K562 (cell line): ENCODE data around the gene CCNO. TPM values are rescaled to one million over a fixed set of nuclear protein-coding genes. Genes with fewer than 3 reads are reported as not detected.
A peak's percentile ranks its signal among the peaks of the same experiment; 100 is the strongest.

ENCODE experiments used
- RAD21 ChIP-seq, 2 experiments: fragments of 250-450 bp in 1 of 2; fragments of 450-650 bp in 1 of 2; sonication (Bioruptor Pico) in 1 of 2; formaldehyde crosslinking in 1 of 2; IDR thresholded peaks in 1 of 2; conservative IDR thresholded peaks in 1 of 2; 2 replicates each; pipeline versions ENCODE4 v1.4.0 to v1.8.0; 2020 to 2022; ENCODE audit warnings: mild to moderate bottlenecking in 2 of 2, moderate library complexity in 1 of 2
- polyA plus RNA-seq, 8 experiments: library from polyadenylated mRNA; depleted of rRNA in 4 of 8; stranded (reverse) in 5 of 8; unstranded in 3 of 8; fragments of >200 nt; fragmentation: Nextera tagmentation in 2 of 8; fragmentation: Illumina TruSeq in 1 of 8; extraction: Ambion mirVana in 2 of 8; extraction: Trizol in 1 of 8; gene quantifications; 2 replicates each; pipeline versions ENCODE4 v1.2.1 to v1.2.3, GENCODE V29; 2011 to 2014; ENCODE audit warnings: inconsistent platforms in 1 of 8, missing spikeins in 1 of 8
- total RNA-seq, 7 experiments: library from RNA; depleted of rRNA in 6 of 7; stranded (reverse); fragments of >200 nt in 6 of 7; fragmentation: Illumina TruSeq in 2 of 7; extraction: Trizol in 2 of 7; gene quantifications; 2 replicates each; pipeline versions ENCODE4 v1.2.1 to v1.2.3, GENCODE V29; 2011 to 2021; ENCODE audit warnings: low replicate concordance in 1 of 7
- TF ChIP-seq, protein P1 (sequence below): fragments of 450-650 bp; IDR thresholded peaks from 2 replicates; pipeline ENCODE4 v1.6.1; 2016; ENCODE audit warnings: antibody characterized with exemption
- TF ChIP-seq, protein P2 (sequence below): sonication (generic); formaldehyde crosslinking; IDR thresholded peaks from 2 replicates; pipeline ENCODE4 v1.8.0; 2023; ENCODE audit warnings: mild to moderate bottlenecking, missing genetic modification reagents

Gene CCNO
- total and polyA plus RNA-seq, 9 of the 15 experiments (the other 6 are each of a cell fraction or from before 2014, with no cell fraction given): 0.08 to 3.1 (median 0.29) TPM

- peak; percentile 29 to 52; a peak in 3 of 4 replicates for TF ChIP-seq RAD21 (CRISPR knock-in tag; conservative IDR thresholded peaks at IDR 0.05 in 1 of 2, IDR thresholded peaks at IDR 0.05 in 1 of 2)
- TF ChIP-seq, protein P1, sequence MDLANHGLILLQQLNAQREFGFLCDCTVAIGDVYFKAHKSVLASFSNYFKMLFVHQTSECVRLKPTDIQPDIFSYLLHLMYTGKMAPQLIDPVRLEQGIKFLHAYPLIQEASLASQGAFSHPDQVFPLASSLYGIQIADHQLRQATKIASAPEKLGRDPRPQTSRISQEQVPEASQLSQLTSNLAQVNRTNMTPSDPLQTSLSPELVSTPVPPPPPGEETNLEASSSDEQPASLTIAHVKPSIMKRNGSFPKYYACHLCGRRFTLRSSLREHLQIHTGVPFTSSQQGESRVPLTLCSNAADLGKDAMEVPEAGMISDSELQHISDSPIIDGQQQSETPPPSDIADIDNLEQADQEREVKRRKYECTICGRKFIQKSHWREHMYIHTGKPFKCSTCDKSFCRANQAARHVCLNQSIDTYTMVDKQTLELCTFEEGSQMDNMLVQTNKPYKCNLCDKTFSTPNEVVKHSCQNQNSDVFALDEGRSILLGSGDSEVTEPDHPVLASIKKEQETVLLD: no peak
- TF ChIP-seq, protein P2, sequence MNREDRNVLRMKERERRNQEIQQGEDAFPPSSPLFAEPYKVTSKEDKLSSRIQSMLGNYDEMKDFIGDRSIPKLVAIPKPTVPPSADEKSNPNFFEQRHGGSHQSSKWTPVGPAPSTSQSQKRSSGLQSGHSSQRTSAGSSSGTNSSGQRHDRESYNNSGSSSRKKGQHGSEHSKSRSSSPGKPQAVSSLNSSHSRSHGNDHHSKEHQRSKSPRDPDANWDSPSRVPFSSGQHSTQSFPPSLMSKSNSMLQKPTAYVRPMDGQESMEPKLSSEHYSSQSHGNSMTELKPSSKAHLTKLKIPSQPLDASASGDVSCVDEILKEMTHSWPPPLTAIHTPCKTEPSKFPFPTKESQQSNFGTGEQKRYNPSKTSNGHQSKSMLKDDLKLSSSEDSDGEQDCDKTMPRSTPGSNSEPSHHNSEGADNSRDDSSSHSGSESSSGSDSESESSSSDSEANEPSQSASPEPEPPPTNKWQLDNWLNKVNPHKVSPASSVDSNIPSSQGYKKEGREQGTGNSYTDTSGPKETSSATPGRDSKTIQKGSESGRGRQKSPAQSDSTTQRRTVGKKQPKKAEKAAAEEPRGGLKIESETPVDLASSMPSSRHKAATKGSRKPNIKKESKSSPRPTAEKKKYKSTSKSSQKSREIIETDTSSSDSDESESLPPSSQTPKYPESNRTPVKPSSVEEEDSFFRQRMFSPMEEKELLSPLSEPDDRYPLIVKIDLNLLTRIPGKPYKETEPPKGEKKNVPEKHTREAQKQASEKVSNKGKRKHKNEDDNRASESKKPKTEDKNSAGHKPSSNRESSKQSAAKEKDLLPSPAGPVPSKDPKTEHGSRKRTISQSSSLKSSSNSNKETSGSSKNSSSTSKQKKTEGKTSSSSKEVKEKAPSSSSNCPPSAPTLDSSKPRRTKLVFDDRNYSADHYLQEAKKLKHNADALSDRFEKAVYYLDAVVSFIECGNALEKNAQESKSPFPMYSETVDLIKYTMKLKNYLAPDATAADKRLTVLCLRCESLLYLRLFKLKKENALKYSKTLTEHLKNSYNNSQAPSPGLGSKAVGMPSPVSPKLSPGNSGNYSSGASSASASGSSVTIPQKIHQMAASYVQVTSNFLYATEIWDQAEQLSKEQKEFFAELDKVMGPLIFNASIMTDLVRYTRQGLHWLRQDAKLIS (CRISPR knock-in tag): no peak
These were observed 46.0 kb downstream of the CCNO start (continued) for GRCh38 chr5:55187370-55187769.

Other genes with a start within 250 kb of the CCNO start
Only the 7 nearest of the 8 such genes appear.
- gene GZMK, start 209.4 kb downstream of the CCNO start, total RNA-seq (2014; rRNA removed): not detected in 2 replicates
- gene GZMK, start 209.4 kb downstream of the CCNO start, total RNA-seq (2014; rRNA removed; fragmentation: Illumina TruSeq; extraction: Trizol): not detected in 2 replicates
- not detected in 2 replicates for gene GZMK, start 209.4 kb downstream of the CCNO start, total RNA-seq (2015; rRNA removed; fragmentation: Illumina TruSeq; extraction: Trizol)
- gene GZMK, start 209.4 kb downstream of the CCNO start, total RNA-seq (2021): not detected in 2 replicates
- gene GZMK, start 209.4 kb downstream of the CCNO start, polyA plus RNA-seq (2011; rRNA removed): not detected in 2 replicates
- gene GZMK, start 209.4 kb downstream of the CCNO start, polyA plus RNA-seq (2014; fragmentation: Illumina TruSeq; extraction: Trizol): not detected in 2 replicates
- not detected for gene GZMK, start 209.4 kb downstream of the CCNO start, polyA plus RNA-seq (2014; fragmentation: Nextera tagmentation; extraction: Ambion mirVana)
- gene GZMK, start 209.4 kb downstream of the CCNO start, polyA plus RNA-seq (2014; rRNA removed): not detected in 2 replicates
- gene GZMA, start 131.0 kb downstream of the CCNO start, total RNA-seq (2014; rRNA removed): not detected in 2 replicates
- gene GZMA, start 131.0 kb downstream of the CCNO start, total RNA-seq (2014; rRNA removed; fragmentation: Illumina TruSeq; extraction: Trizol): not detected in 2 replicates
- gene GZMA, start 131.0 kb downstream of the CCNO start, total RNA-seq (2015; rRNA removed; fragmentation: Illumina TruSeq; extraction: Trizol): not detected in 2 replicates
- gene GZMA, start 131.0 kb downstream of the CCNO start, total RNA-seq (2021): not detected in 2 replicates
- not detected in 2 replicates for gene GZMA, start 131.0 kb downstream of the CCNO start, polyA plus RNA-seq (2011; rRNA removed)
- not detected in 2 replicates for gene GZMA, start 131.0 kb downstream of the CCNO start, polyA plus RNA-seq (2014; fragmentation: Illumina TruSeq; extraction: Trizol)
- not detected for gene GZMA, start 131.0 kb downstream of the CCNO start, polyA plus RNA-seq (2014; fragmentation: Nextera tagmentation; extraction: Ambion mirVana)
- gene GZMA, start 131.0 kb downstream of the CCNO start, polyA plus RNA-seq (2014; rRNA removed): not detected in 2 replicates
- 0.61 and 1.7 TPM in 2 replicates for gene GPX8, start 73.4 kb downstream of the CCNO start, total RNA-seq (2014; rRNA removed)
- 1.0 and 1.6 TPM in 2 replicates for gene GPX8, start 73.4 kb downstream of the CCNO start, total RNA-seq (2014; rRNA removed; fragmentation: Illumina TruSeq; extraction: Trizol)
- gene GPX8, start 73.4 kb downstream of the CCNO start, total RNA-seq (2015; rRNA removed; fragmentation: Illumina TruSeq; extraction: Trizol): 1.2 and 2.1 TPM in 2 replicates
- 0.62 and 0.69 TPM in 2 replicates for gene GPX8, start 73.4 kb downstream of the CCNO start, total RNA-seq (2021)
- 0.26 and 1.3 TPM in 2 replicates for gene GPX8, start 73.4 kb downstream of the CCNO start, polyA plus RNA-seq (2011; rRNA removed)
- 1.4 and 1.8 TPM in 2 replicates for gene GPX8, start 73.4 kb downstream of the CCNO start, polyA plus RNA-seq (2014; fragmentation: Illumina TruSeq; extraction: Trizol)
- gene GPX8, start 73.4 kb downstream of the CCNO start, polyA plus RNA-seq (2014; fragmentation: Nextera tagmentation; extraction: Ambion mirVana): under 1 TPM; 0.90 to 0.92 TPM
- gene GPX8, start 73.4 kb downstream of the CCNO start, polyA plus RNA-seq (2014; rRNA removed): 0.70 and 0.73 TPM in 2 replicates
- gene CDC20B, start 60.4 kb downstream of the CCNO start, total RNA-seq (2014; rRNA removed): not detected in 2 replicates
- not detected in 2 replicates for gene CDC20B, start 60.4 kb downstream of the CCNO start, total RNA-seq (2014; rRNA removed; fragmentation: Illumina TruSeq; extraction: Trizol)
- not detected in 2 replicates for gene CDC20B, start 60.4 kb downstream of the CCNO start, total RNA-seq (2015; rRNA removed; fragmentation: Illumina TruSeq; extraction: Trizol)
- gene CDC20B, start 60.4 kb downstream of the CCNO start, total RNA-seq (2021): not detected in 2 replicates
- gene CDC20B, start 60.4 kb downstream of the CCNO start, polyA plus RNA-seq (2011; rRNA removed): not detected in 2 replicates
- not detected in 2 replicates for gene CDC20B, start 60.4 kb downstream of the CCNO start, polyA plus RNA-seq (2014; fragmentation: Illumina TruSeq; extraction: Trizol)
- under 1 TPM in 1 of 2 experiments, not detected in 1; 0.04 TPM for gene CDC20B, start 60.4 kb downstream of the CCNO start, polyA plus RNA-seq (2014; fragmentation: Nextera tagmentation; extraction: Ambion mirVana)
- not detected in 2 replicates for gene CDC20B, start 60.4 kb downstream of the CCNO start, polyA plus RNA-seq (2014; rRNA removed)
- 0.98 and 1.5 TPM in 2 replicates for gene MCIDAS, start 6.3 kb downstream of the CCNO start, total RNA-seq (2014; rRNA removed)
- gene MCIDAS, start 6.3 kb downstream of the CCNO start, total RNA-seq (2014; rRNA removed; fragmentation: Illumina TruSeq; extraction: Trizol): 0.26 and 0.36 TPM in 2 replicates
- gene MCIDAS, start 6.3 kb downstream of the CCNO start, total RNA-seq (2015; rRNA removed; fragmentation: Illumina TruSeq; extraction: Trizol): 0.53 and 0.69 TPM in 2 replicates
- gene MCIDAS, start 6.3 kb downstream of the CCNO start, total RNA-seq (2021): 0.94 and 1.2 TPM in 2 replicates
- gene MCIDAS, start 6.3 kb downstream of the CCNO start, polyA plus RNA-seq (2011; rRNA removed): 0.41 and 0.86 TPM in 2 replicates
- 0.55 and 0.62 TPM in 2 replicates for gene MCIDAS, start 6.3 kb downstream of the CCNO start, polyA plus RNA-seq (2014; fragmentation: Illumina TruSeq; extraction: Trizol)
- under 1 TPM; 0.07 to 0.17 TPM for gene MCIDAS, start 6.3 kb downstream of the CCNO start, polyA plus RNA-seq (2014; fragmentation: Nextera tagmentation; extraction: Ambion mirVana)
- gene MCIDAS, start 6.3 kb downstream of the CCNO start, polyA plus RNA-seq (2014; rRNA removed): 1.0 and 2.1 TPM in 2 replicates
- 25.0 and 25.6 TPM in 2 replicates for gene DHX29, start 74.1 kb upstream of the CCNO start, total RNA-seq (2014; rRNA removed)
- gene DHX29, start 74.1 kb upstream of the CCNO start, total RNA-seq (2014; rRNA removed; fragmentation: Illumina TruSeq; extraction: Trizol): 37.0 and 45.6 TPM in 2 replicates
- gene DHX29, start 74.1 kb upstream of the CCNO start, total RNA-seq (2015; rRNA removed; fragmentation: Illumina TruSeq; extraction: Trizol): 36.7 and 42.1 TPM in 2 replicates
- gene DHX29, start 74.1 kb upstream of the CCNO start, total RNA-seq (2021): 25.2 and 26.9 TPM in 2 replicates
- gene DHX29, start 74.1 kb upstream of the CCNO start, polyA plus RNA-seq (2011; rRNA removed): 6.3 and 8.5 TPM in 2 replicates
- gene DHX29, start 74.1 kb upstream of the CCNO start, polyA plus RNA-seq (2014; fragmentation: Illumina TruSeq; extraction: Trizol): 28.4 and 31.0 TPM in 2 replicates
- gene DHX29, start 74.1 kb upstream of the CCNO start, polyA plus RNA-seq (2014; fragmentation: Nextera tagmentation; extraction: Ambion mirVana): 10 to 100 TPM in 1 of 2 experiments, 1 to 10 TPM in 1; 7.5 to 12.6 TPM
- gene DHX29, start 74.1 kb upstream of the CCNO start, polyA plus RNA-seq (2014; rRNA removed): 14.0 and 20.6 TPM in 2 replicates
- gene MTREX, start 74.4 kb upstream of the CCNO start, total RNA-seq (2014; rRNA removed): 113 and 193 TPM in 2 replicates
- gene MTREX, start 74.4 kb upstream of the CCNO start, total RNA-seq (2014; rRNA removed; fragmentation: Illumina TruSeq; extraction: Trizol): 177 and 192 TPM in 2 replicates
- 167 and 193 TPM in 2 replicates for gene MTREX, start 74.4 kb upstream of the CCNO start, total RNA-seq (2015; rRNA removed; fragmentation: Illumina TruSeq; extraction: Trizol)
- 152 and 153 TPM in 2 replicates for gene MTREX, start 74.4 kb upstream of the CCNO start, total RNA-seq (2021)
- 72.4 and 116 TPM in 2 replicates for gene MTREX, start 74.4 kb upstream of the CCNO start, polyA plus RNA-seq (2011; rRNA removed)
- 125 and 129 TPM in 2 replicates for gene MTREX, start 74.4 kb upstream of the CCNO start, polyA plus RNA-seq (2014; fragmentation: Illumina TruSeq; extraction: Trizol)
- gene MTREX, start 74.4 kb upstream of the CCNO start, polyA plus RNA-seq (2014; fragmentation: Nextera tagmentation; extraction: Ambion mirVana): 100 to 1,000 TPM in 1 of 2 experiments, 10 to 100 TPM in 1; 52.9 to 101 TPM
- gene MTREX, start 74.4 kb upstream of the CCNO start, polyA plus RNA-seq (2014; rRNA removed): 114 and 150 TPM in 2 replicates